Measurements from ENCODE around the gene VWA3B.

GRCh38 chr2:98300141-98300874 lies 213.3 kb downstream of the VWA3B start:
- TF ChIP-seq CTCF (IDR thresholded peaks at IDR 0.05; ENCODE audit: poor library complexity) = no peak
- no peak for TF ChIP-seq EZH2 (IDR thresholded peaks at IDR 0.05; ENCODE audit: borderline replicate concordance)
